ENCODE results near the gene BTLA. TPM values are rescaled to one million over a fixed set of nuclear protein-coding genes. Genes with fewer than 3 reads are reported as not detected.
"Not testable (repeated sequence)": the region's sequence is repeated elsewhere in the genome, so short reads cannot be mapped to it uniquely, and the experiment has no call there.

BTLA gene
- total RNA-seq, 1 donor, result not detected

GRCh38 chr3:112467539-112467938, 31.7 kb downstream of the BTLA start:
- no peak for TF ChIP-seq CTCF (IDR thresholded peaks at IDR 0.05; ENCODE audit: insufficient read depth, low read depth, low read length)
- DNase-seq (ENCODE audit: low read depth), result no peak
- no peak overlapping the region for H3K4me3 ChIP-seq (ENCODE audit: low read depth, low read length)

GRCh38 chr3:112466020-112466419, 33.3 kb downstream of the BTLA start:
- no peak for DNase-seq (ENCODE audit: low read depth)
- no peak overlapping the region for H3K4me3 ChIP-seq (ENCODE audit: low read depth, low read length)
- no peak for TF ChIP-seq CTCF (IDR thresholded peaks at IDR 0.05; ENCODE audit: insufficient read depth, low read depth, low read length)

- DNase-seq (ENCODE audit: low read depth), result no peak
- no peak overlapping the region for H3K4me3 ChIP-seq (ENCODE audit: low read depth, low read length)
- no peak for TF ChIP-seq CTCF (IDR thresholded peaks at IDR 0.05; ENCODE audit: insufficient read depth, low read depth, low read length)
Measured at GRCh38 chr3:112464264-112464663, 35.0 kb downstream of the BTLA start.

- no peak for DNase-seq (ENCODE audit: low read depth)
- TF ChIP-seq CTCF (IDR thresholded peaks at IDR 0.05; ENCODE audit: insufficient read depth, low read depth, low read length), result no peak
- no peak overlapping the region for H3K4me3 ChIP-seq (ENCODE audit: low read depth, low read length)
Measured at GRCh38 chr3:112463250-112463649, 36.0 kb downstream of the BTLA start.

- H3K4me3 ChIP-seq (ENCODE audit: low read depth, low read length); DNase-seq (ENCODE audit: low read depth): not testable (repeated sequence)
Measured at GRCh38 chr3:112461787-112462186, 37.5 kb downstream of the BTLA start.

- no peak for TF ChIP-seq CTCF (IDR thresholded peaks at IDR 0.05; ENCODE audit: insufficient read depth, low read depth, low read length)
- no peak for DNase-seq (ENCODE audit: low read depth)
- H3K4me3 ChIP-seq (ENCODE audit: low read depth, low read length), result no peak overlapping the region
Measured at GRCh38 chr3:112460519-112461195, 38.6 kb downstream of the BTLA start.

- no peak for DNase-seq (ENCODE audit: low read depth)
- TF ChIP-seq CTCF (IDR thresholded peaks at IDR 0.05; ENCODE audit: insufficient read depth, low read depth, low read length), result no peak
Measured at GRCh38 chr3:112459750-112460149, 39.5 kb downstream of the BTLA start.

More at GRCh38 chr3:112459750-112460149, 39.5 kb downstream of the BTLA start:
- no peak overlapping the region for H3K4me3 ChIP-seq (ENCODE audit: low read depth, low read length)
